Smooth muscle cell of the pulmonary artery (primary cell): Measurements from ENCODE around the gene PTEN. TPM values are rescaled to one million over a fixed set of nuclear protein-coding genes. Genes with fewer than 3 reads are reported as not detected.

Source experiments
- total RNA-seq: library from RNA; depleted of rRNA; stranded (reverse); fragments of >200 nt; gene quantifications from 2 replicates; pipeline ENCODE4 v1.2.3, GENCODE V29; 2014

Gene PTEN
- 127 and 189 TPM in 2 replicates for total RNA-seq

DNA sequence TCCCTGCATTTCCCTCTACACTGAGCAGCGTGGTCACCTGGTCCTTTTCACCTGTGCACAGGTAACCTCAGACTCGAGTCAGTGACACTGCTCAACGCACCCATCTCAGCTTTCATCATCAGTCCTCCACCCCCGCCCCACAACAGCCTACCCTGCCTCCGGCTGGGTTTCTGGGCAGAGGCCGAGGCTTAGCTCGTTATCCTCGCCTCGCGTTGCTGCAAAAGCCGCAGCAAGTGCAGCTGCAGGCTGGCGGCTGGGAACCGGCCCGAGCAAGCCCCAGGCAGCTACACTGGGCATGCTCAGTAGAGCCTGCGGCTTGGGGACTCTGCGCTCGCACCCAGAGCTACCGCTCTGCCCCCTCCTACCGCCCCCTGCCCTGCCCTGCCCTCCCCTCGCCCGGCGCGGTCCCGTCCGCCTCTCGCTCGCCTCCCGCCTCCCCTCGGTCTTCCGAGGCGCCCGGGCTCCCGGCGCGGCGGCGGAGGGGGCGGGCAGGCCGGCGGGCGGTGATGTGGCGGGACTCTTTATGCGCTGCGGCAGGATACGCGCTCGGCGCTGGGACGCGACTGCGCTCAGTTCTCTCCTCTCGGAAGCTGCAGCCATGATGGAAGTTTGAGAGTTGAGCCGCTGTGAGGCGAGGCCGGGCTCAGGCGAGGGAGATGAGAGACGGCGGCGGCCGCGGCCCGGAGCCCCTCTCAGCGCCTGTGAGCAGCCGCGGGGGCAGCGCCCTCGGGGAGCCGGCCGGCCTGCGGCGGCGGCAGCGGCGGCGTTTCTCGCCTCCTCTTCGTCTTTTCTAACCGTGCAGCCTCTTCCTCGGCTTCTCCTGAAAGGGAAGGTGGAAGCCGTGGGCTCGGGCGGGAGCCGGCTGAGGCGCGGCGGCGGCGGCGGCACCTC, at the start of gene PTEN, which contains the start of gene KLLN:
TSS of gene PTEN (plus strand) at position 573 of the 891 bp plus-strand sequence. CDS start 845 bp downstream, outside the sequence.
TSS of gene KLLN (minus strand) at position 481 of the 891 bp plus-strand sequence. CDS start 1,046 bp downstream, outside the sequence.

DNA sequence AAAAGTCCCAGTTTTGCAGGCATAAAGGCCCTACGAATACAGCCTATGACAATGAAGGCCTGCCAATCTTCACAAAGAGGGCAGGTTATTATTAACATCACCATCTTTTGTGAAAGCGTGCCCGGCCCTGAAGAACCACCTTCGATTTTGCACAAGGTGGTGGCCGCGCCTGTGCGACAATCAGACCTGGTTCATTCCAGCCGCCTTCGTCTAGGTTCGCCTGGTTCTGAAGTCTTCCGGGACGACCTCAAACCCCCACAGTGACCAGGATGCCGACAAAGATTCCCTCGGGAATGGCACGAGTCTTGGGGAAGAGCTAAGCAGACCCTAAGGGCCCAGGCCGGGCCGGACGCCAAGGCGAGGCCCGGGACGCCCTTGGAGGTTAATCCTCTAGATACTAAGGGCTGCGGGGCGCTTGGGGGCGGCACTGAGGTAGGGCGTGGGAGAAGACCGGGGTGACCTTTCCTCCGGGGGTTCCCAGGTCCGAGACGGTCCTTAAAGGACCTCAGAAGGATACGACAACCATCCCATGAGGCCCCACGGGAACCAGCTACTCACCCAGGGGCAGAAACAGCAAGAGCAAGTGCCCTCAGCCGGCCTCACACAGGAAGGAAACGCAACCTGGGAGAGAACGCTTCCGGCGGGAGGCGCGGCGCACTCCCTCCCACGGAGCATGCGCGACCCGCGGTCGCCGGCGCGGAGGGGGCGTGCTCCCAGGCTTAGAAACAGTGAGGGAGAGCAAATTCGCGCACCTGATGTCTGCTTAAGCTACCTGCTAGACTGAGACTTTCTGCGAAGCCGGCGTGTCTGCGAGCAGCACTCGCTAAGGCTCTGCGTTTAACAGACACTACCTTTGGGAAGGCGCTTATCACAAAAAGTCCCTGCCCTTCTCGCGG, 45.6 kb upstream of the PTEN start, which contains the start of gene ATAD1:
TSS of gene ATAD1 (minus strand) at position 618 of the 896 bp plus-strand sequence. CDS start 3,627 bp downstream, outside the sequence.

Other genes with a start within 250 kb of the PTEN start
- 160 TPM in 2 replicates for gene PAPSS2, start 203.7 kb upstream of the PTEN start, total RNA-seq
- 34.9 and 40.0 TPM in 2 replicates for gene ATAD1, start 45.4 kb upstream of the PTEN start, total RNA-seq
- gene KLLN, start 92 bp upstream of the PTEN start, total RNA-seq = 0.46 and 0.52 TPM in 2 replicates